OCI-LY1 (cell line): ENCODE data around the gene TOP2A.

ENCODE experiments used
- H2AFZ ChIP-seq: fragments of 200-600 bp; sonication (generic), shearing (Covaris generic); 2 replicates; pipeline ENCODE4 v1.6.0; 2014; ENCODE audit warnings: antibody characterized with exemption, mild to moderate bottlenecking, low read length
- H3F3A ChIP-seq: fragments of 200-600 bp; sonication (generic), shearing (Covaris generic); 2 replicates; pipeline ENCODE4 v1.6.0; 2014; ENCODE audit warnings: mild to moderate bottlenecking, antibody characterized with exemption, low read length, moderate library complexity; ENCODE audit not compliant: insufficient read depth
- H3K27ac ChIP-seq: fragments of 200-600 bp; sonication (generic); 2 replicates; pipeline ENCODE4 v1.5.1; 2014; ENCODE audit warnings: low read length, mixed run types, mild to moderate bottlenecking, low read depth; ENCODE audit not compliant: poor library complexity, severe bottlenecking
- H3K27me3 ChIP-seq: fragments of 200-600 bp; sonication (generic); 2 replicates; pipeline ENCODE4 v1.6.0; 2014; ENCODE audit warnings: antibody characterized with exemption, mild to moderate bottlenecking, low read length, moderate library complexity; ENCODE audit not compliant: insufficient read depth
- H3K36me3 ChIP-seq: fragments of 200-600 bp; sonication (generic); 2 replicates; pipeline ENCODE4 v1.6.1; 2014; ENCODE audit warnings: mild to moderate bottlenecking, antibody characterized with exemption, low read length, moderate library complexity, mixed read lengths; ENCODE audit not compliant: insufficient read depth
- H3K4me1 ChIP-seq: fragments of 200-600 bp; sonication (generic); 2 replicates; pipeline ENCODE4 v1.5.1; 2014; ENCODE audit warnings: mild to moderate bottlenecking, low read length, moderate library complexity; ENCODE audit not compliant: insufficient read depth, severe bottlenecking
- H3K4me2 ChIP-seq: fragments of 200-600 bp; sonication (generic), shearing (Covaris generic); 2 replicates; pipeline ENCODE4 v1.6.1; 2014; ENCODE audit warnings: low read length
- H3K4me3 ChIP-seq: fragments of 200-600 bp; sonication (generic); 2 replicates; pipeline ENCODE4 v1.5.1; 2014; ENCODE audit warnings: low read length, low read depth, mild to moderate bottlenecking, mixed read lengths; ENCODE audit not compliant: poor library complexity, severe bottlenecking
- H3K79me2 ChIP-seq: fragments of 200-600 bp; shearing (Covaris generic); 2 replicates; pipeline ENCODE4 v1.6.1; 2016; ENCODE audit warnings: mixed run types, low read length, mixed read lengths; ENCODE audit not compliant: insufficient read depth
- H3K9ac ChIP-seq: fragments of 200-600 bp; sonication (generic), shearing (Covaris generic); 2 replicates; pipeline ENCODE4 v1.6.1; 2014; ENCODE audit warnings: mild to moderate bottlenecking, low read length, mixed read lengths
- H3K9me2 ChIP-seq: fragments of 200-600 bp; sonication (generic), shearing (Covaris generic); 2 replicates; pipeline ENCODE4 v1.6.1; 2014; ENCODE audit warnings: low read depth, mild to moderate bottlenecking, low read length, mixed read lengths
- H3K9me3 ChIP-seq: fragments of 200-600 bp; shearing (Covaris generic); 2 replicates; pipeline ENCODE4 v1.6.1; 2014; ENCODE audit warnings: low read length, mixed read lengths
- H4K20me1 ChIP-seq: fragments of 200-600 bp; sonication (generic), shearing (Covaris generic); 2 replicates; pipeline ENCODE4 v1.6.0; 2016; ENCODE audit warnings: mild to moderate bottlenecking, low read length; ENCODE audit not compliant: insufficient read depth
- EZH2 ChIP-seq: fragments of 200-600 bp; sonication (generic), shearing (Covaris generic); IDR thresholded peaks from 2 replicates; pipeline ENCODE4 v1.8.0; 2017; ENCODE audit warnings: borderline replicate concordance, mixed run types, mild to moderate bottlenecking, antibody characterized with exemption, low read length, moderate library complexity, mixed read lengths
- TF ChIP-seq, protein P1 (sequence below): fragments of 200-600 bp; sonication (generic), shearing (Covaris generic); IDR thresholded peaks from 2 replicates; pipeline ENCODE4 v1.5.1; 2017; ENCODE audit warnings: mild to moderate bottlenecking, antibody characterized with exemption, low read length, moderate library complexity, mixed read lengths

The TOP2A gene

DNA sequence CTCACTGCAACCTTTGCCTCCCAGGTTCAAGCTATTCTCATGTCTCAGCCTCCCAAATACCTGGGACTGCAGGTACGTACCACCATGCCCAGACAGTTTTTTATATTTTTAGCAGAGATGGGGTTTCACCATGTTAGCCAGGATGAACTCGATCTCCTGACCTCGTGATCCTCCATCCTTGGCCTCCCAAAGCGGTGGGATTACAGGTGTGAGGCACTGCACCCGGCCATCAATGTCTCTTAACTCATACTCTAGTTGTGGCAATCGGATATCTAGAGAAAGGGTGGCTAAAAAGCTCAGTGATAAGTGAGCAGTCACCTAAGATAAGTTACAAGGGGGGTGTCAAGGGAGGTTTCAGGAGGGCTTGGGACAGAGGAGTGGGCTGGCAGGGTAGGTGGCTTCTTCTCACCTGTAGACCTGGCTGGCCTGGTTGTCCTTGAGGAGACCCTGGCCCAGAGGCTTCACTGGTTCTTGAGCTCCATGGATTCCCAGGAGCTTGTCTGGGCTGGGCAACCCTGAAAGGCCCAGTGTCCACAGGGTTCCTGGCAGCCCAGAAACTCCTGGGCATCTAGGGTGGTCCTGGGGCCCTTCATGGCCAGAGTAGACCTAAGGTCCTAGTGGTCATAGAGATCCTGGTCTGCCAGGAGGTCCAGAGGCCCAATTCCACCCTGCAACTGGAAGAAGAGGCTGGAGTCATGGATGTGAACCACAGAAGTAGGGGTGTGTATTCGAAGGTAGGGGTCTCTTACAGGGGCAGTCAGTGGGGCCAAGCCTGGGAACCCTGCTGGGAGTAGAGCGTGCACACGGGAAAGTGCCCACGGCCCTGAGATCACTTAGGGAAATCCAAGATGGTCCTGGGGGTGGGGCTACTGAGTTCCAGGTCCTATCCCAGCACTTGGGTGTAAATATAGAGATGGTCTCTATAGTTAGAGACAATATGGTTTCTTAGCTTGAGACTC lies 12.9 kb upstream of the TOP2A start:
- Histone ChIP-seq H3K4me2 (no peak overlapping the region), H3K36me3 (no peaks in the 10 kb centered on the region), H3K9me3 (no peaks in the 10 kb centered on the region), H4K20me1 (no peaks in the 10 kb centered on the region), H3K4me1 (no peaks in the 10 kb centered on the region), H3K9me2 (no peaks in the 10 kb centered on the region), H3K9ac (no peak overlapping the region), H2AFZ (no peak overlapping the region), H3K79me2 (no peaks in the 10 kb centered on the region), H3K4me3 (no peak overlapping the region), H3F3A (no peaks in the 10 kb centered on the region), H3K27ac (no peak overlapping the region), H3K27me3 (peaks cover 8% of the 10 kb centered on the region; the same call in 1 of the 2 replicates)
- TF ChIP-seq EZH2 = no peak
- TF ChIP-seq, protein P1, sequence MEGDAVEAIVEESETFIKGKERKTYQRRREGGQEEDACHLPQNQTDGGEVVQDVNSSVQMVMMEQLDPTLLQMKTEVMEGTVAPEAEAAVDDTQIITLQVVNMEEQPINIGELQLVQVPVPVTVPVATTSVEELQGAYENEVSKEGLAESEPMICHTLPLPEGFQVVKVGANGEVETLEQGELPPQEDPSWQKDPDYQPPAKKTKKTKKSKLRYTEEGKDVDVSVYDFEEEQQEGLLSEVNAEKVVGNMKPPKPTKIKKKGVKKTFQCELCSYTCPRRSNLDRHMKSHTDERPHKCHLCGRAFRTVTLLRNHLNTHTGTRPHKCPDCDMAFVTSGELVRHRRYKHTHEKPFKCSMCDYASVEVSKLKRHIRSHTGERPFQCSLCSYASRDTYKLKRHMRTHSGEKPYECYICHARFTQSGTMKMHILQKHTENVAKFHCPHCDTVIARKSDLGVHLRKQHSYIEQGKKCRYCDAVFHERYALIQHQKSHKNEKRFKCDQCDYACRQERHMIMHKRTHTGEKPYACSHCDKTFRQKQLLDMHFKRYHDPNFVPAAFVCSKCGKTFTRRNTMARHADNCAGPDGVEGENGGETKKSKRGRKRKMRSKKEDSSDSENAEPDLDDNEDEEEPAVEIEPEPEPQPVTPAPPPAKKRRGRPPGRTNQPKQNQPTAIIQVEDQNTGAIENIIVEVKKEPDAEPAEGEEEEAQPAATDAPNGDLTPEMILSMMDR = no peak

DNA sequence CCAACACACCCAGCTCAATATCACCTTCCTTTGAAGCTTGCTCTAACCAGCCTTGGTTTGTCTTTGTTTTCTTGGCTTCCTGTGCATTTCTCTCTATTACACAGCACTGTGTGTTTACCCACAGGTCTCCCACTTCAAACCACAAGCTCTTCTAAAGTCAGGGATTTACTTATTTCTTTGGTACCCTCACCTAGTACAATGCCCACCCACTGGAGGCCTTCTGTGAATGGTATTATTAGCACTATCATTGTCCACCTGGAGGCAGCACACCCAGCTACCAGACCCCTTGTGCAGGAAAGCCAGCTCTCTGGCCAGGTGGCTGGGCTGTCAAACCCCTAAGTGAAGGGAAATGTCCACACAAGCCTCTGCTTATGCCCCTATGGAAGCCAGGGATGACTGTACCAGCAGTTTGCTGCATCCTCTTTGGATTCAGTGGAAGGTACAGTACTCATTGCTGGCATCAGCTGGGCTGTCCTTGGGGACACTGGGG lies 9.4 kb upstream of the TOP2A start:
- no peaks in the 10 kb centered on the region for H3F3A ChIP-seq
- no peak overlapping the region for H3K4me3 ChIP-seq
- TF ChIP-seq, protein P1 = no peak
- TF ChIP-seq EZH2 = no peak
- no peaks in the 10 kb centered on the region for H3K9me3 ChIP-seq
- H3K4me1 ChIP-seq = no peaks in the 10 kb centered on the region
- no peak overlapping the region for H3K4me2 ChIP-seq
- no peaks in the 10 kb centered on the region for H3K79me2 ChIP-seq
- no peaks in the 10 kb centered on the region for H3K36me3 ChIP-seq
- H3K27ac ChIP-seq = no peak overlapping the region
- no peak overlapping the region for H3K9ac ChIP-seq
- H4K20me1 ChIP-seq = no peaks in the 10 kb centered on the region
- H3K9me2 ChIP-seq = no peaks in the 10 kb centered on the region
- peaks cover 8% of the 10 kb centered on the region; the same call in 1 of the 2 replicates for H3K27me3 ChIP-seq
- H2AFZ ChIP-seq = no peak overlapping the region

DNA sequence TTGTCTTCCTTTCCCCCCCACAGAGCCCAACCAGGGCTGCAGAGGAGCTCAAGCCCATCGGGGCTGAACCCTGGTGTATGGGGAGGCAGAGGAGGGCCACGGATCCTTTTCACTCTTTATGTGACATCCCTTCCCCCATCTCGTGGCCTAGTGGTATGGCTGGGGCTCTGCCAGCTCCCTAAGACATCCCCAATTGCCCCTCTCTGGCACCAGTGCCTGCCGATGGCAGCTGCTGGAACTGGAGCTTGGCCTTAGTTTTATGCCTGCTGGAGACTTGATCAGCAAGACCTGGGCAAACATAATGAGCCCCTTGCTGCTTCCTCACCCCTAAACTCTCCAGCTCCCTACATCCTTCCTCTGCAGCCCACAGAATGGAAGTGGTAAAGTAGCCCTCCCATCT lies 8.0 kb upstream of the TOP2A start:
- H4K20me1 ChIP-seq = no peaks in the 10 kb centered on the region
- no peak overlapping the region for H3K9ac ChIP-seq
- no peak overlapping the region for H3K4me2 ChIP-seq
- no peaks in the 10 kb centered on the region for H3K9me2 ChIP-seq
- H3K36me3 ChIP-seq = no peaks in the 10 kb centered on the region
- no peaks in the 10 kb centered on the region for H3F3A ChIP-seq
- H3K4me1 ChIP-seq = no peaks in the 10 kb centered on the region
- no peak overlapping the region for H2AFZ ChIP-seq
- 0 out of 2 replicates have a peak, but pooled peaks cover 3% of the 10 kb centered on the region for H3K27me3 ChIP-seq
- H3K27ac ChIP-seq = no peak overlapping the region
- H3K79me2 ChIP-seq = no peaks in the 10 kb centered on the region
- no peaks in the 10 kb centered on the region for H3K9me3 ChIP-seq
- H3K4me3 ChIP-seq = no peak overlapping the region
- TF ChIP-seq, protein P1 = no peak
- TF ChIP-seq EZH2 = no peak
